NCI-H69 (cell line): ENCODE measurements around the gene EXOC1L.

Experiments used
- DNase-seq: peaks from one replicate; lab custom pipeline; 2025; lab: John Stamatoyannopoulos, UW

The EXOC1L gene

GRCh38 chr4:55884093-55884850 is 64.7 kb downstream of the EXOC1L start:
- no peak for DNase-seq

- DNase-seq = no peak
Measured at GRCh38 chr4:55884851-55885219, 65.2 kb downstream of the EXOC1L start.
